Mesothelial cell of epicardium (in vitro differentiated cells): ENCODE results near the gene RFPL4A. TPM values are rescaled to one million over a fixed set of nuclear protein-coding genes. Genes with fewer than 3 reads are reported as not detected.
"Not testable (repeated sequence)": the region's sequence is repeated elsewhere in the genome, so short reads cannot be mapped to it uniquely, and the experiment has no call there.

Experiments
- DNase-seq, 2 experiments: peaks; one replicate each; pipeline ENCODE4 v3.0.0; 2021; ENCODE audit warnings: low spot score in 2 of 2; ENCODE audit not compliant: unreplicated experiment in 2 of 2
- H3K27ac Mint-ChIP-seq: 2 replicates; pipeline ENCODE4 v1.8.0; 2021; ENCODE audit warnings: mixed read lengths
- H3K27me3 Mint-ChIP-seq: 2 replicates; pipeline ENCODE4 v1.8.0; 2021; ENCODE audit warnings: low read depth, mixed read lengths
- H3K36me3 Mint-ChIP-seq: 2 replicates; pipeline ENCODE4 v1.8.0; 2021; ENCODE audit warnings: mixed read lengths
- H3K4me1 Mint-ChIP-seq: 2 replicates; pipeline ENCODE4 v1.8.0; 2021; ENCODE audit warnings: mixed read lengths
- H3K4me3 Mint-ChIP-seq: 2 replicates; pipeline ENCODE4 v1.8.0; 2021; ENCODE audit warnings: mild to moderate bottlenecking, moderate library complexity, mixed read lengths
- H3K9me3 Mint-ChIP-seq: 2 replicates; pipeline ENCODE4 v1.8.0; 2021; ENCODE audit warnings: mixed read lengths
- total RNA-seq: library from RNA; stranded (reverse); gene quantifications from 3 replicates; pipeline ENCODE4 v1.2.1, GENCODE V29; 2021
- TF ChIP-seq, protein P1 (sequence below): fragments of 200-600 bp; sonication (generic); IDR thresholded peaks from one replicate; pipeline ENCODE4 v1.5.0; 2021; ENCODE audit warnings: antibody characterized with exemption; ENCODE audit not compliant: unreplicated experiment

The RFPL4A gene
- total RNA-seq, 1 donor from 2014 or later: not detected

DNA sequence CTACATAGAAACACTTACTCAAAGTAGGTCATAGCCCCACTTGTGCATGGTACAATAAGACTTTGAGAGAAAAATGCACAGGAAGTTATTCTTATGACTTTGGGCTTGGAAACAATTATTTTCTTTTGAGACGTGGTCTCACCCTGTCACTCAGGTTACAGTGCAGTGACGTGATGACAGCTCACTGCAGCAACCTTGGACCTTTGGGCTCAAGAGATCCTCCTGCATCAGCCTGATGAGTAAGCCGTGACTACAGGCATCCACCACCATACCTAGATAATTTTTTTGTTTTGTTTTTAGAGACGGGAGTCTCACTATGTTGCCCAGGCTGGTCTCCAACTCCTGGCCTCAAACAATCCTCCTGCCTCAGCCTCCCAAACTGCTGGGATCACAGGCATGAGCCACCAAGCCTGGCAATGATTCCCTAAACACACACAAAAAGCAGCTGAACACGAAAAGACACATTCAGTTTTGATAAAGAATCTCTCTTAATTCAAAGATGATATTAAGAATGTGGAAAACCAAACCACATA lies 38.6 kb upstream of the RFPL4A start:
- no peak for DNase-seq
- Mint-ChIP-seq H3K36me3 (no peaks in the 10 kb centered on the region), H3K9me3 (peaks cover 68% of the 10 kb centered on the region), H3K27ac (no peak overlapping the region), H3K4me1 (no peaks in the 10 kb centered on the region), H3K27me3 (no peaks in the 10 kb centered on the region), H3K4me3 (no peak overlapping the region)
- TF ChIP-seq, protein P1, sequence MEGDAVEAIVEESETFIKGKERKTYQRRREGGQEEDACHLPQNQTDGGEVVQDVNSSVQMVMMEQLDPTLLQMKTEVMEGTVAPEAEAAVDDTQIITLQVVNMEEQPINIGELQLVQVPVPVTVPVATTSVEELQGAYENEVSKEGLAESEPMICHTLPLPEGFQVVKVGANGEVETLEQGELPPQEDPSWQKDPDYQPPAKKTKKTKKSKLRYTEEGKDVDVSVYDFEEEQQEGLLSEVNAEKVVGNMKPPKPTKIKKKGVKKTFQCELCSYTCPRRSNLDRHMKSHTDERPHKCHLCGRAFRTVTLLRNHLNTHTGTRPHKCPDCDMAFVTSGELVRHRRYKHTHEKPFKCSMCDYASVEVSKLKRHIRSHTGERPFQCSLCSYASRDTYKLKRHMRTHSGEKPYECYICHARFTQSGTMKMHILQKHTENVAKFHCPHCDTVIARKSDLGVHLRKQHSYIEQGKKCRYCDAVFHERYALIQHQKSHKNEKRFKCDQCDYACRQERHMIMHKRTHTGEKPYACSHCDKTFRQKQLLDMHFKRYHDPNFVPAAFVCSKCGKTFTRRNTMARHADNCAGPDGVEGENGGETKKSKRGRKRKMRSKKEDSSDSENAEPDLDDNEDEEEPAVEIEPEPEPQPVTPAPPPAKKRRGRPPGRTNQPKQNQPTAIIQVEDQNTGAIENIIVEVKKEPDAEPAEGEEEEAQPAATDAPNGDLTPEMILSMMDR: no peak

DNA sequence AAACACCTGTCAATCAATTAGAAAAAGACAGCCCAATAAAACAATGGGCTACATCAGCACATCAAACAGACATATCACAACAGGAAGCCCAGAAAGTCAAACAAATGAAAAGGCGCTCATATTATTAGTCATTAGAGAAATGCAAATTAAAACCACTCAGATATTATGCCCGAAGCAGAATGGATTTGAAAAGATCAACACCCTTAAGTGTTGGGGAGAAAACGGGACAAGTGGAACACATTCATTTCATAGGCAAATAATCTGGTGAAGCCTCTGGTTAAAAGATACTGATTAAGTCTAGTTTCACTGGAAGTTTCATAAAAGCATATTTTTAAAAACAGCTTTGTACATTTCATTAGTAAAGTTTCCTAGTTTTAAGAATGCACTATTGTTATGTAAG lies 38.1 kb upstream of the RFPL4A start:
- Mint-ChIP-seq H3K4me1 (no peaks in the 10 kb centered on the region), H3K4me3 (no peak overlapping the region), H3K9me3 (peaks cover 70% of the 10 kb centered on the region), H3K27ac (no peak overlapping the region), H3K36me3 (no peaks in the 10 kb centered on the region), H3K27me3 (no peaks in the 10 kb centered on the region)
- TF ChIP-seq, protein P1: no peak
- no peak for DNase-seq

DNA sequence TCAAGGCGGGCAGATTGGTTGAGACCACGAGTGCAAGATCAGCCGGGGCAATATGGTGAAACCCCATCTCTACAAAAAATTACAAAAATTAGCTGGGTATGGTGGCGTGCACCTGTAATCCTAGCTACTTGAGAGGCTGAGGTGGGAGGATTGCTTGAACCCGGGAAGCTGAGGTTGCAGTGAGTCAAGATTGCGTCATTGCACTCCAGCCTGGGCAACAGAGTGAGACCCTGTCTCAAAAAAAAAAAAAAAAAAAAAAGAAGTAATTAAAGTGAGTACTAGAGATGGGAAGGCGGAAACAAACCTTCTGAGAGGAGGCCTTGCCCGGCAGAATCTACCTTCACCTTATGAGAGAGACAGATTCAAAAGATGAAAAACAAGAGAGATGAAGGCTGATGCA lies 35.4 kb upstream of the RFPL4A start:
- no peak for DNase-seq
- H3K27me3 Mint-ChIP-seq: no peaks in the 10 kb centered on the region
- H3K4me1 Mint-ChIP-seq: no peaks in the 10 kb centered on the region
- no peak overlapping the region for H3K4me3 Mint-ChIP-seq
- H3K9me3 Mint-ChIP-seq: peaks cover 65% of the 10 kb centered on the region
- TF ChIP-seq, protein P1: no peak
- no peak overlapping the region for H3K27ac Mint-ChIP-seq
- no peaks in the 10 kb centered on the region for H3K36me3 Mint-ChIP-seq

DNA sequence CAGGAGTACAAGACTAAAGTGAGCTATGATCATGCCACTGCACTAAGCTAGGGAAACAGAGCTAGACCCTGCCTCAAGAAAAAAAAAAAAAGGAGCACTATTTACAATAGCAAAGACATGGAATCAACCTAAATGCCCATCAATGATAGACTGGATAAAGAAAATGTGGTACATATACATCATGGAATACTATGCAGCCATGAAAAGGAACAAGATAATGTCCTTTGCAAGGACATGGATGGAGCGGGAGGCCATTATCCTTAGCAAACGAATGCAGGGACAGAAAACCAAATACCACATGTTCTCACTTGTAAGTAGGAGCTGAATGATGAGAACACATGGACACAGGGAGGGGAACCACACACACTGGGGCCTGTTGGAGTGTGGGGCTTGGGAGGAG lies 28.5 kb upstream of the RFPL4A start:
- H3K9me3 Mint-ChIP-seq: peaks cover 52% of the 10 kb centered on the region
- not testable (repeated sequence) for H3K36me3 Mint-ChIP-seq

DNA sequence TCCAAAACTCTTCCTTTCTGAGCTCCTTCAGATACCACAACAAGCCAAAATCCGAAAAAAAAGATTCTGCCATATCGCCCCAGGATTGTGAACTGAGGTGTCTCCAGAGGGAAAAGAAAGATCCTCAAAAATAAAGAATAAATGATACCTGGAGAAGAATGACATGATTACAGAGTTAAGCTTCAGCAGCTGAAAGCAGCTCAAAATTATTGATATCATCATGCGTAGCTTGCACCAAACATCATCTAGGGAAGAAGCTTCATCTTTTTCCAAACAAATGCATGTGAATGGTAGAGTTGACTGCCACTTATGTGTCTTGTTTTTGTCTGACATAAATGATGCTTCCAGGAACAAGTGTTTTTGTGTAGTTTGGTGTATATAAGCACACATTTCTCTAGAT lies 20.6 kb upstream of the RFPL4A start, which contains the start of gene NLRP9:
Gene NLRP9, minus strand, starts transcription at position 101 of the 400 bp plus-strand sequence. Its CDS starts 28 bp downstream, at position 73.
- no peaks in the 10 kb centered on the region for H3K4me1 Mint-ChIP-seq
- H3K36me3 Mint-ChIP-seq: peaks cover 2% of the 10 kb centered on the region
- no peaks in the 10 kb centered on the region for H3K27me3 Mint-ChIP-seq
- TF ChIP-seq, protein P1: no peak
- DNase-seq: no peak
- H3K27ac Mint-ChIP-seq: no peak within 1 kb of the TSS
- H3K9me3 Mint-ChIP-seq: peaks cover 44% of the 10 kb centered on the region
- H3K4me3 Mint-ChIP-seq: no peak within 1 kb of the TSS

More for the DNA sequence above, 28.5 kb upstream of the RFPL4A start:
- H3K4me1 Mint-ChIP-seq, DNase-seq, H3K27me3 Mint-ChIP-seq, H3K27ac Mint-ChIP-seq, H3K4me3 Mint-ChIP-seq: not testable (repeated sequence)

DNA sequence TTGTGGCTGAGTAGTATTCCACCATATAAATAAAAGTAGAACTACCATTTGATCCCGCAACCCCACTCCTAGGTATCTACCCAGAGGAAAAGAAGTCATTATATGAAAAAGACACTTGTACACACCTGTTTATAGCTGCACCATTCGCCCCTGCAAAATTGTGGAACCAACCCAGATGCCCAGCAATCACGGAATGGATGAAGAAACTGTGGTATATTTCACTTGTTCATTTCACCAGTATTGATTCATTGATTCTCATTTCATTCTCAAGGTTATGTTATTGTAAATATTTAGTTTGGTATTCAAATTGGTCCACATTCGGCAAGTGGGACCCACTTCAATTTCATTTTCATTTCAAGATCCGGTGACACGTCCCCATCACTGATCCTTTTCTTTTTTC lies 8.2 kb upstream of the RFPL4A start:
- TF ChIP-seq, protein P1: no peak
- no peak overlapping the region for H3K4me3 Mint-ChIP-seq
- no peaks in the 10 kb centered on the region for H3K27me3 Mint-ChIP-seq
- H3K27ac Mint-ChIP-seq: no peak overlapping the region
- peaks cover 2% of the 10 kb centered on the region for H3K36me3 Mint-ChIP-seq
- H3K4me1 Mint-ChIP-seq: no peaks in the 10 kb centered on the region
- DNase-seq: no peak
- peaks cover 48% of the 10 kb centered on the region for H3K9me3 Mint-ChIP-seq
